Astrocyte (in vitro differentiated cells and primary cell): Measurements from ENCODE around the gene ERCC3.
"Not testable (repeated sequence)": the region's sequence is repeated elsewhere in the genome, so short reads cannot be mapped to it uniquely, and the experiment has no call there.

Experiments
- EZH2 ChIP-seq: IDR thresholded peaks from 2 replicates; pipeline ENCODE4 v1.6.1; 2012; ENCODE audit warnings: mild to moderate bottlenecking, low read length, inconsistent platforms; ENCODE audit not compliant: insufficient read depth
- TF ChIP-seq, protein P1 (sequence below): IDR thresholded peaks from 2 replicates; pipeline ENCODE4 v1.5.1; 2011; ENCODE audit warnings: low read depth, mild to moderate bottlenecking, inconsistent platforms, low read length, moderate library complexity; ENCODE audit not compliant: insufficient read depth

DNA sequence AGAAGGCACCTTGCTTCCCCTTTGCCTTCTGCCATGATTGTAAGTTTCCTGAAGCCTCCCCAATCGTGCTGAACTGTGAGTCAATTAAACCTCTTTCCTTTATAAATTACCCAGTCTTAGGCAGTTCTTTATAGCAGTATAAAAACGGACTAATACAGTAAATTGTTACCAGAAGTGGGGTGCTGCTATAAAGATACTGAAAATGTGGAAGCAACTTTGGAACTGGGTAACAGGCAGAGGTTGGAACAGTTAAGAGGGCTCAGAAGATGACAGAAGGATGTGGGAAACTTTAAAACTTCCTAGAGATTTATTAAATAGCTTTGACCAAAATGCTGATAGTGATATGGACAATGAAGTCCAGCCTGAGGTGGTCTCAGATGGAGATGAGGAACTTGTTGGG lies 56.2 kb downstream of the ERCC3 start:
- TF ChIP-seq EZH2 = not testable (repeated sequence)
- TF ChIP-seq, protein P1, sequence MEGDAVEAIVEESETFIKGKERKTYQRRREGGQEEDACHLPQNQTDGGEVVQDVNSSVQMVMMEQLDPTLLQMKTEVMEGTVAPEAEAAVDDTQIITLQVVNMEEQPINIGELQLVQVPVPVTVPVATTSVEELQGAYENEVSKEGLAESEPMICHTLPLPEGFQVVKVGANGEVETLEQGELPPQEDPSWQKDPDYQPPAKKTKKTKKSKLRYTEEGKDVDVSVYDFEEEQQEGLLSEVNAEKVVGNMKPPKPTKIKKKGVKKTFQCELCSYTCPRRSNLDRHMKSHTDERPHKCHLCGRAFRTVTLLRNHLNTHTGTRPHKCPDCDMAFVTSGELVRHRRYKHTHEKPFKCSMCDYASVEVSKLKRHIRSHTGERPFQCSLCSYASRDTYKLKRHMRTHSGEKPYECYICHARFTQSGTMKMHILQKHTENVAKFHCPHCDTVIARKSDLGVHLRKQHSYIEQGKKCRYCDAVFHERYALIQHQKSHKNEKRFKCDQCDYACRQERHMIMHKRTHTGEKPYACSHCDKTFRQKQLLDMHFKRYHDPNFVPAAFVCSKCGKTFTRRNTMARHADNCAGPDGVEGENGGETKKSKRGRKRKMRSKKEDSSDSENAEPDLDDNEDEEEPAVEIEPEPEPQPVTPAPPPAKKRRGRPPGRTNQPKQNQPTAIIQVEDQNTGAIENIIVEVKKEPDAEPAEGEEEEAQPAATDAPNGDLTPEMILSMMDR = not testable (repeated sequence)
